ENCODE data around the gene OSBPL5.
A peak's percentile ranks its signal among the peaks of the same experiment; 100 is the strongest.
"Not testable (repeated sequence)": the region's sequence is repeated elsewhere in the genome, so short reads cannot be mapped to it uniquely, and the experiment has no call there.

Gene OSBPL5

DNA sequence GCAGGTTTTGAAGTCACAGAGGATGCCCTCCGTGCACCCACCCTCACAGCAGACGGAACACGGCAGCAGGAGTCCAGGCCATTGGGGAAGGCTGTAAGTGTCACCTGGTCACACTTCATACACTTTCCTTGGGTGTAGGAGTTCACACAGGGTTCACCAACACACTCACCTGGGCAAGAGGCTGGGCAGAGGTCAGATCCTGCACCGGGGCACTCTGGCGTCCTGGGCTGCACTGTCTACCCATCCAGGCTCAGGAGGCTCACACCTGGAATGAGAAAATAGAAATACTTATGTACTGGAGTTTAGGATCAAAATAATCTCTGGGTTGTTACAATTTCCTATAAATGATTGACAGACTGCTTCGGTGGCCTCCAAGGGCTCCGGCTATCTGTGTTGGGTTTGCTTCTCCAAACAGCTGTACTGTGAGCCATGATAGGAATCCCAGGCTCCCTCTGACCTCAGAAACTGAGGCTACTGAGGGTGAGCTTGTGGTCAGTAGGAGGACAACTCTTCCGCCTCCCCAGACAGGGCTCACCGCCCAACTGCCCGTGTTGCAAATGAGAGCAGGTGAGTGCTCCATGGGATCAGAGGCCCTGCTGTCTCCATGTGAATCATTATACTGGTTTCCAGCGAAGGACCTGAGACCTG is 87.8 kb downstream of the OSBPL5 start:
- no peaks in the 10 kb centered on the region for H3K27me3 ChIP-seq (ENCODE audit: control insufficient read depth, insufficient read depth, low read length)
- no peak overlapping the region for H3K9ac ChIP-seq (ENCODE audit: low read depth, low read length)
- no peaks in the 10 kb centered on the region for H3K9me3 ChIP-seq (ENCODE audit: control insufficient read depth, insufficient read depth, low read length)
- no peaks in the 10 kb centered on the region for H3K4me1 ChIP-seq (ENCODE audit: control insufficient read depth, insufficient read depth, low read length)
- H3K36me3 ChIP-seq (ENCODE audit: control insufficient read depth, insufficient read depth, low read length) = no peaks in the 10 kb centered on the region
- no peak overlapping the region for H3K4me3 ChIP-seq (ENCODE audit: low read depth, low read length)

GRCh38 chr11:3074912-3075589 is 90.1 kb downstream of the OSBPL5 start:
- Histone ChIP-seq H3K27me3 (ENCODE audit: control insufficient read depth, insufficient read depth, low read length) (no peaks in the 10 kb centered on the region), H3K36me3 (ENCODE audit: control insufficient read depth, insufficient read depth, low read length) (no peaks in the 10 kb centered on the region), H3K4me3 (ENCODE audit: low read depth, low read length) (no peak overlapping the region), H3K9ac (ENCODE audit: low read depth, low read length) (no peak overlapping the region), H3K9me3 (ENCODE audit: control insufficient read depth, insufficient read depth, low read length) (no peaks in the 10 kb centered on the region), H3K4me1 (ENCODE audit: control insufficient read depth, insufficient read depth, low read length) (no peaks in the 10 kb centered on the region)

DNA sequence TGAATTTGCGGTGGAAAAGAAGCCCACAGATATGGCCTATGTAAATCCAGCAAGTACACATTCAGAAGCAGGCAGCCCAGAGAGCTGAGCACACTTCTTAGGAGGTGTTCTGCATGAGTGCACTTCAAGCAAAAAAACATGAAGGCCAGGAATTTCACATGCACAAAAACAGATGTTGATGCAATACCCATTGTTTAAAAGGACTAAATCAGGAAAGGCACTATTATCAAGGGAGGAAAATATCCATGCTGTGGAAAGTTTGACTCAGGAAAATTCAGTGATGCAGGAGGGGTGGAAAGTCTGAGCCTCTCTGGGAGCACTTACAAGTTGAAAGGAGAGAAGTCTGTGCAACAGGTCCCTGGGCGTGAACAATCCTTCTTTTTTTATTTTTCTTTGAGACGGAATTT is 92.1 kb downstream of the OSBPL5 start:
- no peaks in the 10 kb centered on the region for H3K9me3 ChIP-seq (ENCODE audit: control insufficient read depth, insufficient read depth, low read length)
- H3K27me3 ChIP-seq (ENCODE audit: control insufficient read depth, insufficient read depth, low read length) = no peaks in the 10 kb centered on the region
- no peaks in the 10 kb centered on the region for H3K36me3 ChIP-seq (ENCODE audit: control insufficient read depth, insufficient read depth, low read length)
- no peaks in the 10 kb centered on the region for H3K4me1 ChIP-seq (ENCODE audit: control insufficient read depth, insufficient read depth, low read length)
- no peak overlapping the region for H3K4me3 ChIP-seq (ENCODE audit: low read depth, low read length)
- H3K9ac ChIP-seq (ENCODE audit: low read depth, low read length) = no peak overlapping the region

DNA sequence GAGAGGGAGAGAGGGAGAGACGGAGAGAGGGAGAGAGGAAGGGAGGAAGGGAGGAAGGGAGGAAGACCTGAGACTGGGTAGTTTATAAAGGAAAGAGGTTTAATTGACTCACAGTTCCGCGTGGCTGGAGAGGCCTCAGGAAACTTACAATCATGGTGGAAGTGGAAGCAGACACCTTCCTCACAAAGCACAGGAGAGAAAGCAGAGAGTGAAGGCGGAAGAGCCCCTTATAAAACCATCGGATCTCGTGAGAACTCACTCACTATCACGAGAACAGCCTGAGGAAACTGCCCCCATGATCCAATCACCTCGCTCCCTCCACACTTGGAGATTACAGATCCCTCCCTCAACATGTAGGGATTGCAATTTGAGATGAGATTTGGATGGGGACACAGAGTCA is 95.7 kb downstream of the OSBPL5 start:
- Histone ChIP-seq H3K4me1 (ENCODE audit: control insufficient read depth, insufficient read depth, low read length) (no peaks in the 10 kb centered on the region), H3K36me3 (ENCODE audit: control insufficient read depth, insufficient read depth, low read length) (no peaks in the 10 kb centered on the region), H3K9ac (ENCODE audit: low read depth, low read length) (no peak overlapping the region), H3K9me3 (ENCODE audit: control insufficient read depth, insufficient read depth, low read length) (peaks cover 9% of the 10 kb centered on the region), H3K4me3 (ENCODE audit: low read depth, low read length) (no peak overlapping the region), H3K27me3 (ENCODE audit: control insufficient read depth, insufficient read depth, low read length) (no peaks in the 10 kb centered on the region)

DNA sequence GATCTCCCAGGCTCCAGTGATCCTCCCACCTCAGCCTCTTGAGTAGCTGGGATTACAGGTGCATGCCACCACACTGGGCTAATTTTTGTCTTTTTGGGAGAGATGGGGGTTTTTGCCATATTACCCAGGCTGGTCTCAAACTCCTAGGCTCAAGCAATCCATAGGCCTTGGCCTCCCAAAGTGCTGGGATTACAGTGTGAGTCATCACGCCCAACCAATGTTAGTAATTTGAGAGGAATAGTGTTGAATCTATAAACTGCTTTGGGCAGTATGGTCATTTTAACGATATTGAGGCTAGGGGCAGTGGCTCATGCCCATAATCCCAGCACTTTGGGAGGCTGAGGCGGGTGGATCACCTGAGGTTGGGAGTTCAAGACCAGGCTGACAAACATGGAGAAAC is 98.8 kb downstream of the OSBPL5 start:
- H3K36me3 ChIP-seq (ENCODE audit: control insufficient read depth, insufficient read depth, low read length); H3K27me3 ChIP-seq (ENCODE audit: control insufficient read depth, insufficient read depth, low read length); H3K9ac ChIP-seq (ENCODE audit: low read depth, low read length); H3K4me1 ChIP-seq (ENCODE audit: control insufficient read depth, insufficient read depth, low read length); H3K4me3 ChIP-seq (ENCODE audit: low read depth, low read length): not testable (repeated sequence)
- peaks cover 11% of the 10 kb centered on the region for H3K9me3 ChIP-seq (ENCODE audit: control insufficient read depth, insufficient read depth, low read length)

DNA sequence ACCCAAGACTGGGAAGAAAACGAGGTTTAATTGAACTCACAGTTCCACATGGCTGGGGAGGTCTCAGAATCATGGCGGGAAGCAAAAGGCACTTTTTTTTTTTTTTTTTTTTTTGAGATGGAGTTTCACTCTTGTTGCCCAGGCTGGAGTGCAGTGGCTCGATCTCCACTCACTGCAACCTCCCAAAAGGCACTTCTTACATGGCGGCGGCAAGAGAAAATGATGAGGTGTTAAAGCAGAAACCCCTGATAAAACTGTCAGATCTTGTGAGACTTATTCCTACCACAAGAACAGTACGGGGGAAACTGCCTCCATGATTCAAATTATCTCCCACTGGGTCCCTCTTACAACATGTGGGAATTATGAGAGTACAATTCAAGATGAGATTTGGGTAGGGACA is 100.4 kb downstream of the OSBPL5 start:
- not testable (repeated sequence) for H3K9ac ChIP-seq (ENCODE audit: low read depth, low read length)

GRCh38 chr11:3063876-3064275 is 101.2 kb downstream of the OSBPL5 start:
- H3K9ac ChIP-seq (ENCODE audit: low read depth, low read length); H3K36me3 ChIP-seq (ENCODE audit: control insufficient read depth, insufficient read depth, low read length): not testable (repeated sequence)

More for the DNA sequence above, 100.4 kb downstream of the OSBPL5 start:
- H3K4me1 ChIP-seq (ENCODE audit: control insufficient read depth, insufficient read depth, low read length); H3K4me3 ChIP-seq (ENCODE audit: low read depth, low read length); H3K36me3 ChIP-seq (ENCODE audit: control insufficient read depth, insufficient read depth, low read length); H3K27me3 ChIP-seq (ENCODE audit: control insufficient read depth, insufficient read depth, low read length): not testable (repeated sequence)
- H3K9me3 ChIP-seq (ENCODE audit: control insufficient read depth, insufficient read depth, low read length) = peaks cover 11% of the 10 kb centered on the region

GRCh38 chr11:3063432-3063831 is 101.7 kb downstream of the OSBPL5 start:
- not testable (repeated sequence) for H3K27me3 ChIP-seq (ENCODE audit: control insufficient read depth, insufficient read depth, low read length); H3K9ac ChIP-seq (ENCODE audit: low read depth, low read length); H3K36me3 ChIP-seq (ENCODE audit: control insufficient read depth, insufficient read depth, low read length); H3K4me1 ChIP-seq (ENCODE audit: control insufficient read depth, insufficient read depth, low read length); H3K4me3 ChIP-seq (ENCODE audit: low read depth, low read length)
- H3K9me3 ChIP-seq (ENCODE audit: control insufficient read depth, insufficient read depth, low read length) = peaks cover 11% of the 10 kb centered on the region

More at GRCh38 chr11:3063876-3064275, 101.2 kb downstream of the OSBPL5 start:
- not testable (repeated sequence) for H3K4me3 ChIP-seq (ENCODE audit: low read depth, low read length); H3K27me3 ChIP-seq (ENCODE audit: control insufficient read depth, insufficient read depth, low read length); H3K4me1 ChIP-seq (ENCODE audit: control insufficient read depth, insufficient read depth, low read length)
- H3K9me3 ChIP-seq (ENCODE audit: control insufficient read depth, insufficient read depth, low read length) = peaks cover 11% of the 10 kb centered on the region

DNA sequence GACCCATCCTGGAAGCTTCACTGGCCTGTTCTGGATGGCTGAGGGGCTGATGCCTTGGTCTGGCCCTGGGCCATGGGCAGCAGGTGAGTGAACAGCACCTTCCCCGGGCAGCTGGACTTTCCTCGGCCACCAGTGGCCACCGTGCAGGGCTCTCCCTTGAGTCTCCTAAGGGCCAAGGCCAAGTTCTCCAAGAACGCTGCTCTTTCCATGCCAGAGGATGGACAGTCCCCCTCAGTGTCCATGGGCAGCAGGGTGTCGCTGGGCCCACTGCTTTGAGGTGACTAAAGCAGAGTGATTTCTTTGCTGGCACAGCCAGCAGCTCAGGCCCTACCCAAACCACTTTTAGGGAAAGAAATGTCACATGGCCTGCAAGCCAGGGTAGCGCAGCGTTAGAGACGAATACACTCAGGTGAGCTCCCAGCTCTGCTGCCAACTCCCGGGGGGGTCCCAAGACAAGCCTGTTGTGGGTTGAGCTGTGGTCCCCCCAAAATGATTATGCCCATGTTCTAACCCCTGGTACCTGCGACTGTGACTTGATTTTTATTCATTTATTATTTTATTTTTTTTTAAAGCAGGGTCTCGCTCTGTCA is 104.6 kb downstream of the OSBPL5 start:
- Histone ChIP-seq H3K4me3 (ENCODE audit: low read depth, low read length) (no peak overlapping the region), H3K4me1 (ENCODE audit: control insufficient read depth, insufficient read depth, low read length) (no peaks in the 10 kb centered on the region), H3K36me3 (ENCODE audit: control insufficient read depth, insufficient read depth, low read length) (no peaks in the 10 kb centered on the region)

GRCh38 chr11:3058753-3059664 is 106.1 kb downstream of the OSBPL5 start:
- Histone ChIP-seq H3K36me3 (ENCODE audit: control insufficient read depth, insufficient read depth, low read length) (peaks cover 3% of the 10 kb centered on the region), H3K9me3 (ENCODE audit: control insufficient read depth, insufficient read depth, low read length) (no peaks in the 10 kb centered on the region), H3K4me3 (ENCODE audit: low read depth, low read length) (no peak overlapping the region), H3K27me3 (ENCODE audit: control insufficient read depth, insufficient read depth, low read length) (no peaks in the 10 kb centered on the region), H3K9ac (ENCODE audit: low read depth, low read length) (no peak overlapping the region), H3K4me1 (ENCODE audit: control insufficient read depth, insufficient read depth, low read length) (no peaks in the 10 kb centered on the region)

More for the DNA sequence above, 104.6 kb downstream of the OSBPL5 start:
- Histone ChIP-seq H3K9ac (ENCODE audit: low read depth, low read length) (no peak overlapping the region), H3K9me3 (ENCODE audit: control insufficient read depth, insufficient read depth, low read length) (peaks cover 9% of the 10 kb centered on the region), H3K27me3 (ENCODE audit: control insufficient read depth, insufficient read depth, low read length) (no peaks in the 10 kb centered on the region)

- Histone ChIP-seq H3K4me1 (ENCODE audit: control insufficient read depth, insufficient read depth, low read length) (no peaks in the 10 kb centered on the region), H3K36me3 (ENCODE audit: control insufficient read depth, insufficient read depth, low read length) (peaks cover 5% of the 10 kb centered on the region), H3K27me3 (ENCODE audit: control insufficient read depth, insufficient read depth, low read length) (no peaks in the 10 kb centered on the region), H3K9ac (ENCODE audit: low read depth, low read length) (peak within 1 kb of the TSS; percentile 73), H3K9me3 (ENCODE audit: control insufficient read depth, insufficient read depth, low read length) (no peaks in the 10 kb centered on the region), H3K4me3 (ENCODE audit: low read depth, low read length) (peak within 1 kb of the TSS; percentile 90)
Measured at GRCh38 chr11:3057069-3057963, 107.8 kb downstream of the OSBPL5 start, which contains the start of gene CARS1. CARS1 (minus strand) TSS chr11:3057423; CDS start chr11:3057367, 56 bp downstream.

Measured in iPS-15b (cell line).